MG63 (cell line): ENCODE results near the gene CYP27B1. TPM values are rescaled to one million over a fixed set of nuclear protein-coding genes. Genes with fewer than 3 reads are reported as not detected.
"Not testable (repeated sequence)": the region's sequence is repeated elsewhere in the genome, so short reads cannot be mapped to it uniquely, and the experiment has no call there.

Experiments used
- DNase-seq: peaks from one replicate; pipeline ENCODE4 v3.0.0-alpha.2; 2020
- H3K27me3 ChIP-seq: fragments of 250-450 bp; sonication (Bioruptor Pico); 2 replicates; pipeline ENCODE4 v1.5.1; 2020; ENCODE audit warnings: mild to moderate bottlenecking, moderate library complexity
- H3K36me3 ChIP-seq: fragments of 250-450 bp; sonication (Bioruptor Pico); 2 replicates; pipeline ENCODE4 v1.5.1; 2020; ENCODE audit warnings: mild to moderate bottlenecking, moderate library complexity
- H3K4me3 ChIP-seq: fragments of 250-450 bp; sonication (Bioruptor Pico); 2 replicates; pipeline ENCODE4 v1.5.1; 2020; ENCODE audit warnings: mild to moderate bottlenecking, moderate library complexity
- H3K9me3 ChIP-seq: fragments of 250-450 bp; sonication (Bioruptor Pico); 2 replicates; pipeline ENCODE4 v1.5.1; 2020; ENCODE audit warnings: mild to moderate bottlenecking, moderate library complexity
- total RNA-seq: library from RNA; depleted of rRNA; stranded (reverse); fragments of >200 nt; shearing (Covaris generic); gene quantifications from 2 replicates; pipeline ENCODE4 v1.2.3, GENCODE V29; 2014; ENCODE audit warnings: low replicate concordance

The CYP27B1 gene
- total RNA-seq, 1 experiment from 2014 or later: not detected

- H3K4me3 ChIP-seq: no peak overlapping the region
- no peak for DNase-seq
- no peaks in the 10 kb centered on the region for H3K9me3 ChIP-seq
- H3K27me3 ChIP-seq: no peaks in the 10 kb centered on the region
- H3K36me3 ChIP-seq: no peaks in the 10 kb centered on the region; the same call in 1 of the 2 replicates
These were observed 41.7 kb downstream of the CYP27B1 start for GRCh38 chr12:57724936-57725740.

DNA sequence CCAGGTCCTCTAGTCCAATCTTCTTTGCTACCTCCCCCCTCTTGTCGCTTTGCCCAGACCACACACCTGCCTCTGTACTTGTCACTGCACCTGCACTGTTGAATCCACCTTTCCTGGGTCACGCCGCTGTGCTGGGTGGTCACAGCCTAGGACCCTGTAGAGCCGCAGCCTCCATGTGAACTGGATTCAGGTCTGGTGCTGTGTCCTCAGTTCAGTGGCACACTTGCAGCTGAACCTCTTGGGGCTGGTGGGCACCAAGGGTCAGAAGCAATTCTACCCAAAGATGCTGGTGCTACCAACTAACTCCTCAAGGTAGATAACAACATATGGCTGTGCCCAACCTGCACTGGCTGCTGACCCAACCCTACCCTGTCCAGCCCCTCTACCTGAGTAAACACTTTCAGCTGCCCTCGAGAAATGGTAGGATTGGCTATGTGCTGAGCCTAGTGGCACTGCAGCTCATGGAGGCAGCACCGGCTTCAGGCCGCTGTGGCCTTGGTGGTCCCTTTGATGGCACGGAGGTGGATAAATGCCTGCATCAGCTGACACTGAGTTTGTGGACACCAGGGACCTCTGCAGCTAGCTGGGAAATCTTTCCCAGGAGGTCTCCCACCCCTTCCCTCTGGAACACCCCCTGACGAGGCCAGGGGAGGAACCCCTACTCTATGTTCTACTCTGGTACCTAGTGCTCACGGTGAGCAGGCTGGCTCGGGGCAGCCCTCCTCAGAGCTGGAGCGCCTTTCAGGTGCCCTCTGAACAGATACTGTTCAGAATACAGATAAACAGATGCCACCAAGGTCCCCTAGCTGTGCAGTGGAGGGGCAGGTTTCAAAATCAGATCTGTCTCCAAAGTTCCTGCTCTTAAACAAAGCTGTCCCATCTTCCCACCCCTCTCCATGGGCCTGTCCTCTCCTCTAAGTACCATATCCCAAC, 42.6 kb downstream of the CYP27B1 start:
- no peaks in the 10 kb centered on the region for H3K9me3 ChIP-seq
- H3K27me3 ChIP-seq: no peaks in the 10 kb centered on the region
- no peak for DNase-seq
- H3K4me3 ChIP-seq: no peak overlapping the region
- no peaks in the 10 kb centered on the region; the same call in 1 of the 2 replicates for H3K36me3 ChIP-seq

GRCh38 chr12:57723630-57723962, 43.3 kb downstream of the CYP27B1 start:
- H3K4me3 ChIP-seq: no peak overlapping the region
- no peak for DNase-seq
- H3K27me3 ChIP-seq: no peaks in the 10 kb centered on the region
- H3K36me3 ChIP-seq: no peaks in the 10 kb centered on the region; the same call in 1 of the 2 replicates
- no peaks in the 10 kb centered on the region for H3K9me3 ChIP-seq

DNA sequence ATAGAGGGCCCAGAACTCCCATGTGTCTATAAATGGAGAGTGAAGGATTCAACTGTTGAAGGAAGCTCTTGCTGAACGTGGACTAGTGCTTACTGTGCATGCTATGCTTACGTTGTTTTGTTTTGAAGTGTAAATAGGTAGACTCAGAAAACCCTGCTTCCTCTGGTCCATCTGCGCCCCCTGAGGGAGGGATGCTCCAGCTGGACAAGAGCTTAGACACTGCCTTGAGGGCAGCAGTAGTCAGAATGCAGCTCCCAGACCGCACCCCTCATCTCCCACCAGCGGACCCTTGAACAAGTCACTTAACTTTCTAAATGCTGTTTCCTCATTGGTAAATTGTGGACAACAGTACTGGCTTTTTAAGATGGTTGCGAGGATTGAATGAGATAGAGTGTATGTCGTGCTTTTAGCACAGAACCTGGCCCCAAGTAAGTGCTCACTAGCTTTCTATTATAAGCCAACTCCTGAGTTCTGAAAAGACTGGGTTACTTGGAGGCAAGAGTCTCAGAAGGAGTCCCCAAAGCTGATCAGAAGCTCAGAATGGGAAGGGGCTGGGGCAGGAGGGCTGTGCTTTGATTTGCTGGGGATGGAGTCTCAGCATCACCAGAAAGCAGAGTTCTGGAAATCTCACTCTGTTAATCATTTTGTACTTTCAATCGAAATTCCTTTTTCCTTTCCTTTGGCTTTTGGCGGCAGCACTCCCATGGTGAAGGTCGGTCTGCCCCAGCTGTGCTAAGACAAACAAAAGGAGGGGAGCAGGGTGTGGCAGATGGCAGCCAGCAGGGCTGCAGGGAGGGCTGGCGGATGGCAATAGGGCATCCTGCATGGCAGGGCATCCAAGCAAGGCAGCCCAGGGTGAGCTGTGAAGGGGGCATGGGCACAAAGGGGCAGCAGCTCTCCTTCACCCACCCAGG, 43.9 kb downstream of the CYP27B1 start:
- Histone ChIP-seq H3K36me3 (no peaks in the 10 kb centered on the region; the same call in 1 of the 2 replicates), H3K9me3 (no peaks in the 10 kb centered on the region), H3K27me3 (no peaks in the 10 kb centered on the region), H3K4me3 (no peak overlapping the region)
- no peak for DNase-seq

- H3K4me3 ChIP-seq, H3K27me3 ChIP-seq, DNase-seq, H3K36me3 ChIP-seq, H3K9me3 ChIP-seq: not testable (repeated sequence)
These were observed 44.9 kb downstream of the CYP27B1 start for GRCh38 chr12:57721846-57722608.

DNA sequence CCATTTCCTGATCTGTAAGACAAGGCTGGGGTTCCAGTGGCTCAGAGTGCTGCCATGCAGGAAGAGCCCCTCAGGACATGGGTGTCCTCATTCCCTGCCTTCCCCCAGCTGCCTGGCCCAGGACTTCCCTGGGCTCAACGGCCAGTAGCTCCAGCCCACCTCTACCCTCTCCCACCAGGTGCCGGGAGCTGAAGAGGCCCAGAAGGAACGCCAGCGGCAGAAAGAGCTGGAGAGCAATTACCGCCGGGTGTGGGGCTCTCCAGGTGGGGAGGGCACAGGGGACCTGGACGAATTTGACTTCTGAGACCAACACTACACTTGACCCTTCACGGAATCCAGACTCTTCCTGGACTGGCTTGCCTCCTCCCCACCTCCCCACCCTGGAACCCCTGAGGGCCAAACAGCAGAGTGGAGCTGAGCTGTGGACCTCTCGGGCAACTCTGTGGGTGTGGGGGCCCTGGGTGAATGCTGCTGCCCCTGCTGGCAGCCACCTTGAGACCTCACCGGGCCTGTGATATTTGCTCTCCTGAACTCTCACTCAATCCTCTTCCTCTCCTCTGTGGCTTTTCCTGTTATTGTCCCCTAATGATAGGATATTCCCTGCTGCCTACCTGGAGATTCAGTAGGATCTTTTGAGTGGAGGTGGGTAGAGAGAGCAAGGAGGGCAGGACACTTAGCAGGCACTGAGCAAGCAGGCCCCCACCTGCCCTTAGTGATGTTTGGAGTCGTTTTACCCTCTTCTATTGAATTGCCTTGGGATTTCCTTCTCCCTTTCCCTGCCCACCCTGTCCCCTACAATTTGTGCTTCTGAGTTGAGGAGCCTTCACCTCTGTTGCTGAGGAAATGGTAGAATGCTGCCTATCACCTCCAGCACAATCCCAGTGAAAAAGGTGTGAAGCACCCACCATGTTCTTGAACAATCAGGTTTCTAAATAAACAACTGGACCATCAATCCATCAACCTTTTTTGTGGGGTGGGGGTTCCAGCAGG, 46.0 kb downstream of the CYP27B1 start:
- Histone ChIP-seq H3K36me3 (peaks cover 4% of the 10 kb centered on the region), H3K27me3 (no peaks in the 10 kb centered on the region), H3K9me3 (no peaks in the 10 kb centered on the region), H3K4me3 (no peak overlapping the region)
- DNase-seq: no peak

DNA sequence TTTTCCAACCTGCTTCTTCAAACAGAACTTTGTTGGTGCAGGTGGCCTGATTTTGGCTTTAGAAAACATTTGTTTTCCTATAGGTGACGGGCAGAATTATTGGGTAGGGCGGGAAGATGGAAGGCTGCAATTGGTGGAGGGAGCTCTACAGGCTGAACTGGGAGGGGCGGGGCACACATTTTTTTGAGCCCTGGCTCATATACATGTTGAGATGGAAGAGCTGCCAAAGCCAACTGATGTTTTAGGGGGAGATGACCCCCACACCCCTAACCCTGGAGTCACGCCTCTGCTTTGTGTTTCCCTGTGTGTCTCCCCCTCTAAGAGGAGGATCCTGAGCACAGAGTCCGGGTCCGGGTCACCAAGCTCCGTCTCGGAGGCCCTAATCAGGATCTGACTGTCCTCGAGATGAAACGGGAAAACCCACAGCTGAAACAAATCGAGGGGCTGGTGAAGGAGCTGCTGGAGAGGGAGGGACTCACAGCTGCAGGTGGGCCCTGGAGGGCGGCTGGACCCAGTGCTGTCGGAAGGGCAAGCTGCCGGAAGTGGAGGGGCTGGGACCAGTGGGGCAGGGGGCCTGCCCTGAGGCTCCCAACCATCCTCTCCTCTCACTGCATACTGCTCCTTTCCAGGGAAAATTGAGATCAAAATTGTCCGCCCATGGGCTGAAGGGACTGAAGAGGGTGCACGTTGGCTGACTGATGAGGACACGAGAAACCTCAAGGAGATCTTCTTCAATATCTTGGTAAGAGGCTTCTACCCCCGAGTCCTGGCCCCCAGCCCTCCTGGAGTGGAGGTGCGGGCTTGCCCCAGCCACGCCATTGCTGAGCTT, 46.9 kb downstream of the CYP27B1 start:
- Histone ChIP-seq H3K4me3 (no peak overlapping the region), H3K27me3 (no peaks in the 10 kb centered on the region), H3K36me3 (peaks cover 7% of the 10 kb centered on the region), H3K9me3 (no peaks in the 10 kb centered on the region)
- DNase-seq: no peak

GRCh38 chr12:57718641-57719528, 48.0 kb downstream of the CYP27B1 start:
- Histone ChIP-seq H3K9me3 (no peaks in the 10 kb centered on the region), H3K36me3 (peaks cover 7% of the 10 kb centered on the region), H3K27me3 (no peaks in the 10 kb centered on the region), H3K4me3 (no peak overlapping the region)
- no peak for DNase-seq

DNA sequence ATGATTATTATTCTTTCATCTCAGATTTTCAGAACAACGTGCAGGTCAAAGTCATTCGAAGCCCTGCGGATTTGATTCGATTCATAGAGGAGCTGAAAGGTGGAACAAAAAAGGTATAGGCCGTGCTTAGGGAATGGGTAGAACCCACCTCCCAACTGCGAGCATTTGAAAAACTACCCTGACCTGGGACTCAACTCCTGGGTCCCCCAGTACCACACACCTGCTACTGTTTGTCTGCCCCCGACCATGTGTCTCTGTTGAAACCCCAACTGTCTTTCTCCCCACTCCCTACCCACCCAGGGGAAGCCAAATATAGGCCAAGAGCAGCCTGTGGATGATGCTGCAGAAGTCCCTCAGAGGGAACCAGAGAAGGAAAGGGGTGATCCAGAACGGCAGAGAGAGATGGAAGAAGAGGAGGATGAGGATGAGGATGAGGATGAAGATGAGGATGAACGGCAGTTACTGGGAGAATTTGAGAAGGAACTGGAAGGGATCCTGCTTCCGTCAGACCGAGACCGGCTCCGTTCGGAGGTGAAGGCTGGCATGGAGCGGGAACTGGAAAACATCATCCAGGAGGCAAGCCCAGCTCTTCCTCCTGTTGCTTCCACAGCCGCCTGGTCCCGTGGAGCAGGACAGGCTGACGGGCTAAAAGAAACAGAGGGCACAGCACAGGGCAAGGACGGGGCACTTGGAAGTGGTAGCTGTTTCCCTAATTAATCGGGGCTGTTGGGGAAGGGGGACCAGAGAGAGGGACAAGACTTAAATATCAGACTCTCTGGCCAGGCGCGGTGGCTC, 48.8 kb downstream of the CYP27B1 start:
- DNase-seq: no peak
- Histone ChIP-seq H3K27me3 (no peaks in the 10 kb centered on the region), H3K4me3 (no peak overlapping the region), H3K9me3 (no peaks in the 10 kb centered on the region), H3K36me3 (peaks cover 7% of the 10 kb centered on the region)

- no peaks in the 10 kb centered on the region for H3K27me3 ChIP-seq
- peaks cover 7% of the 10 kb centered on the region for H3K36me3 ChIP-seq
- no peak overlapping the region for H3K4me3 ChIP-seq
- peaks cover 1% of the 10 kb centered on the region; the same call in 1 of the 2 replicates for H3K9me3 ChIP-seq
- DNase-seq: no peak
These were observed 49.7 kb downstream of the CYP27B1 start for GRCh38 chr12:57717131-57717530.

GRCh38 chr12:57716305-57716704, 50.6 kb downstream of the CYP27B1 start:
- Histone ChIP-seq H3K36me3 (peaks cover 7% of the 10 kb centered on the region), H3K4me3 (no peak overlapping the region), H3K27me3 (no peaks in the 10 kb centered on the region), H3K9me3 (peaks cover 2% of the 10 kb centered on the region; the same call in 1 of the 2 replicates)
- DNase-seq: no peak

GRCh38 chr12:57715786-57716185, 51.1 kb downstream of the CYP27B1 start:
- no peak for DNase-seq
- peaks cover 7% of the 10 kb centered on the region for H3K36me3 ChIP-seq

More at GRCh38 chr12:57715786-57716185, 51.1 kb downstream of the CYP27B1 start:
- H3K27me3 ChIP-seq: no peaks in the 10 kb centered on the region
- H3K9me3 ChIP-seq: peaks cover 2% of the 10 kb centered on the region; the same call in 1 of the 2 replicates
- H3K4me3 ChIP-seq: no peak overlapping the region
